K562 (cell line): ENCODE measurements around the gene TMEM72.

ENCODE experiments used
- CCAR2 ChIP-seq: fragments of 200-400 bp; formaldehyde crosslinking; IDR thresholded peaks from 2 replicates; pipeline ENCODE4 v1.6.1; 2017; ENCODE audit warnings: mild to moderate bottlenecking, low read depth, low read length
- CTCF ChIP-seq, 3 experiments: IDR thresholded peaks in 2 of 3; conservative IDR thresholded peaks in 1 of 3; 2 replicates each; pipeline ENCODE4 v1.5.1; 2011 to 2012; ENCODE audit warnings: low read length in 3 of 3, mild to moderate bottlenecking in 3 of 3, control low read depth in 2 of 3, improper control_type of control experiment in 1 of 3, inconsistent platforms in 1 of 3, low read depth in 1 of 3, mixed read lengths in 1 of 3, moderate library complexity in 1 of 3; ENCODE audit not compliant: insufficient read depth in 2 of 3
- EZH2 ChIP-seq: IDR thresholded peaks from 2 replicates; pipeline ENCODE4 v1.6.1; 2012; ENCODE audit warnings: low read depth, mild to moderate bottlenecking, inconsistent platforms, low read length, borderline replicate concordance
- MAFK ChIP-seq: IDR thresholded peaks from 2 replicates; pipeline ENCODE4 v1.6.1; 2011; ENCODE audit warnings: low read length, improper control_type of control experiment
- MAX ChIP-seq: sonication (generic); formaldehyde crosslinking; IDR thresholded peaks from 2 replicates; pipeline ENCODE4 v1.9.0; 2022; ENCODE audit warnings: mild to moderate bottlenecking, missing genetic modification reagents
- MYC ChIP-seq, 2 experiments: fragments of 250-450 bp in 1 of 2; sonication (Bioruptor Pico) in 1 of 2; IDR thresholded peaks; 2 replicates each; pipeline versions ENCODE4 v1.5.1 to v1.6.1; 2012 to 2021; ENCODE audit warnings: low read depth in 2 of 2, borderline replicate concordance in 1 of 2, improper control_type of control experiment in 1 of 2, low read length in 1 of 2, mild to moderate bottlenecking in 1 of 2, moderate library complexity in 1 of 2
- PATZ1 ChIP-seq: fragments of 250-450 bp; sonication (Bioruptor Pico); IDR thresholded peaks from 2 replicates; pipeline ENCODE4 v1.5.0; 2020; ENCODE audit warnings: mild to moderate bottlenecking, borderline replicate concordance
- POLR2AphosphoS5 ChIP-seq: IDR thresholded peaks from 2 replicates; pipeline ENCODE4 v1.6.1; 2011; ENCODE audit warnings: mild to moderate bottlenecking, low read depth, low read length, moderate library complexity; ENCODE audit not compliant: control insufficient read depth, insufficient read depth
- SETDB1 ChIP-seq: IDR thresholded peaks from one replicate; pipeline ENCODE4 v1.6.1; 2012; ENCODE audit warnings: low read length, control low read depth, inconsistent platforms
- TARDBP ChIP-seq: fragments of 450-650 bp; IDR thresholded peaks from 2 replicates; pipeline ENCODE4 v1.6.1; 2016
- ZBTB43 ChIP-seq: sonication (generic); formaldehyde crosslinking; IDR thresholded peaks from 2 replicates; pipeline ENCODE4 v1.8.0; 2023; ENCODE audit warnings: mild to moderate bottlenecking, missing genetic modification reagents
- TF ChIP-seq, protein P1 (sequence below), 2 experiments: fragments of 200-800 bp in 1 of 2; sonication (Bioruptor generic) in 1 of 2; sonication (generic) in 1 of 2; formaldehyde crosslinking in 1 of 2; IDR thresholded peaks in 1 of 2; conservative IDR thresholded peaks in 1 of 2; 2 replicates each; pipeline versions ENCODE4 v1.5.0 to v1.6.1; 2016 to 2020; ENCODE audit warnings: missing compliant biosample characterization in 1 of 2, missing genetic modification characterization in 1 of 2, missing genetic modification reagents in 1 of 2
- TF ChIP-seq, protein P2 (sequence below), 2 experiments: fragments of 450-650 bp; IDR thresholded peaks; 2 replicates each; pipeline ENCODE4 v1.6.1; 2016
- TF ChIP-seq, protein P3 (sequence below): sonication (generic); formaldehyde crosslinking; IDR thresholded peaks from 2 replicates; pipeline ENCODE4 v1.5.0; 2020; ENCODE audit warnings: missing genetic modification reagents

DNA sequence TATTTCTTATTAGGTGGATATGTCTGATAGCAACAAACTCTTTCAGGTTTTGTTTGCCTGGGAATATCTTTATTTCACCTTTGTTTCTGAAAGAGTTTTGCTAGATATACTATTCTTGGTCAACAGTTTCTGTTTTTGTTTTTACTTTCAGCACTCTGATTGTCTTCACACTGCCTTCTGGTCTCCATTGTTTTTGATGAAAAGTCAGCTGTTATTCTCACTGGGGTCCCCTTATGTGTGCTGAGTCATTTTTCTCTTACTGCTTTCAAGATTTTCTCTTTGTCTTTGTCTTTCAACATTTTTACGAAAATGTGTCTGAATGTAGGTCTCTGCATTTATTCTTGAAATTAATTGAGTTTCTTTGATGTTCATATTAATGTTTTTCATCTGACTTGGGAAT lies 33.2 kb downstream of the TMEM72 start:
- TF ChIP-seq, protein P1, sequence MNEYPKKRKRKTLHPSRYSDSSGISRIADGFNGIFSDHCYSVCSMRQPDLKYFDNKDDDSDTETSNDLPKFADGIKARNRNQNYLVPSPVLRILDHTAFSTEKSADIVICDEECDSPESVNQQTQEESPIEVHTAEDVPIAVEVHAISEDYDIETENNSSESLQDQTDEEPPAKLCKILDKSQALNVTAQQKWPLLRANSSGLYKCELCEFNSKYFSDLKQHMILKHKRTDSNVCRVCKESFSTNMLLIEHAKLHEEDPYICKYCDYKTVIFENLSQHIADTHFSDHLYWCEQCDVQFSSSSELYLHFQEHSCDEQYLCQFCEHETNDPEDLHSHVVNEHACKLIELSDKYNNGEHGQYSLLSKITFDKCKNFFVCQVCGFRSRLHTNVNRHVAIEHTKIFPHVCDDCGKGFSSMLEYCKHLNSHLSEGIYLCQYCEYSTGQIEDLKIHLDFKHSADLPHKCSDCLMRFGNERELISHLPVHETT (CRISPR knock-in tag; conservative IDR thresholded peaks at IDR 0.05 in 1 of 2, IDR thresholded peaks at IDR 0.05 in 1 of 2): no peak
- TF ChIP-seq, protein P2, sequence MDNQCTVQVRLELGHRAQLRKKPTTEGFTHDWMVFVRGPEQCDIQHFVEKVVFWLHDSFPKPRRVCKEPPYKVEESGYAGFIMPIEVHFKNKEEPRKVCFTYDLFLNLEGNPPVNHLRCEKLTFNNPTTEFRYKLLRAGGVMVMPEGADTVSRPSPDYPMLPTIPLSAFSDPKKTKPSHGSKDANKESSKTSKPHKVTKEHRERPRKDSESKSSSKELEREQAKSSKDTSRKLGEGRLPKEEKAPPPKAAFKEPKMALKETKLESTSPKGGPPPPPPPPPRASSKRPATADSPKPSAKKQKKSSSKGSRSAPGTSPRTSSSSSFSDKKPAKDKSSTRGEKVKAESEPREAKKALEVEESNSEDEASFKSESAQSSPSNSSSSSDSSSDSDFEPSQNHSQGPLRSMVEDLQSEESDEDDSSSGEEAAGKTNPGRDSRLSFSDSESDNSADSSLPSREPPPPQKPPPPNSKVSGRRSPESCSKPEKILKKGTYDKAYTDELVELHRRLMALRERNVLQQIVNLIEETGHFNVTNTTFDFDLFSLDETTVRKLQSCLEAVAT (IDR thresholded peaks at IDR 0.05): no peak
- TF ChIP-seq PATZ1 (CRISPR knock-in tag): no peak
- TF ChIP-seq SETDB1: no peak
- no peak for TF ChIP-seq MYC (IDR thresholded peaks at IDR 0.05; ENCODE audit: low read depth, low read length)
- TF ChIP-seq MYC (CRISPR knock-in tag; IDR thresholded peaks at IDR 0.05; ENCODE audit: borderline replicate concordance, low read depth): no peak
- TF ChIP-seq CTCF (IDR thresholded peaks at IDR 0.05 in 2 of 3, conservative IDR thresholded peaks at IDR 0.05 in 1 of 3; ENCODE audit: insufficient read depth in 2 of 3, low read depth in 1 of 3, low read length in 3 of 3): no peak
- no peak; the same call in 1 of the 2 replicates for TF ChIP-seq MAFK
- no peak for TF ChIP-seq ZBTB43
- TF ChIP-seq TARDBP: no peak
- TF ChIP-seq, protein P3, sequence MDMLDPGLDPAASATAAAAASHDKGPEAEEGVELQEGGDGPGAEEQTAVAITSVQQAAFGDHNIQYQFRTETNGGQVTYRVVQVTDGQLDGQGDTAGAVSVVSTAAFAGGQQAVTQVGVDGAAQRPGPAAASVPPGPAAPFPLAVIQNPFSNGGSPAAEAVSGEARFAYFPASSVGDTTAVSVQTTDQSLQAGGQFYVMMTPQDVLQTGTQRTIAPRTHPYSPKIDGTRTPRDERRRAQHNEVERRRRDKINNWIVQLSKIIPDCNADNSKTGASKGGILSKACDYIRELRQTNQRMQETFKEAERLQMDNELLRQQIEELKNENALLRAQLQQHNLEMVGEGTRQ: no peak
- TF ChIP-seq POLR2AphosphoS5: no peak
- no peak for TF ChIP-seq MAX
- TF ChIP-seq CCAR2: no peak
- TF ChIP-seq EZH2: no peak
